NCI-H2081 treated with DMSO at 0.1 percent for 48 hours (cell line): ENCODE data around the gene AP1M1.
A peak's percentile ranks its signal among the peaks of the same experiment; 100 is the strongest.

ENCODE experiments used
- DNase-seq: peaks from one replicate; lab custom pipeline; 2025; lab: John Stamatoyannopoulos, UW

AP1M1 gene

GRCh38 chr19:16185123-16185767 is 12.5 kb upstream of the AP1M1 start, which contains the start of gene FAM32A:
TSS of gene FAM32A (plus strand) at chr19:16185410. CDS start at chr19:16185443, 33 bp downstream.
- peak; percentile 97 for DNase-seq

- no peak for DNase-seq
Observed at GRCh38 chr19:16185768-16186123, 12.0 kb upstream of the AP1M1 start.

- no peak for DNase-seq
Observed at GRCh38 chr19:16188521-16188920, 9.2 kb upstream of the AP1M1 start.

- DNase-seq: no peak
Observed at GRCh38 chr19:16190198-16190597, 7.5 kb upstream of the AP1M1 start.

GRCh38 chr19:16190736-16191135 is 7.0 kb upstream of the AP1M1 start:
- DNase-seq: no peak

- no peak for DNase-seq
Observed at GRCh38 chr19:16191216-16191908, 6.3 kb upstream of the AP1M1 start.

GRCh38 chr19:16193466-16193865 is 4.2 kb upstream of the AP1M1 start:
- no peak for DNase-seq

- no peak for DNase-seq
Observed at GRCh38 chr19:16197188-16197621, 506 bp upstream of the AP1M1 start.

GRCh38 chr19:16198370-16198651 is 600 bp downstream of the AP1M1 start:
- DNase-seq: no peak

GRCh38 chr19:16199275-16199932 is 1.7 kb downstream of the AP1M1 start:
- no peak for DNase-seq

- DNase-seq: no peak
Observed at GRCh38 chr19:16200038-16201010, 2.6 kb downstream of the AP1M1 start.

GRCh38 chr19:16201011-16201391 is 3.3 kb downstream of the AP1M1 start:
- DNase-seq: no peak

GRCh38 chr19:16202320-16203255 is 4.9 kb downstream of the AP1M1 start:
- no peak for DNase-seq

- no peak for DNase-seq
Observed at GRCh38 chr19:16203256-16204004, 5.7 kb downstream of the AP1M1 start.

- no peak for DNase-seq
Observed at GRCh38 chr19:16204005-16204294, 6.2 kb downstream of the AP1M1 start.

- no peak for DNase-seq
Observed at GRCh38 chr19:16205205-16206045, 7.7 kb downstream of the AP1M1 start.

- no peak for DNase-seq
Observed at GRCh38 chr19:16206046-16206605, 8.4 kb downstream of the AP1M1 start.

GRCh38 chr19:16206637-16207036 is 8.9 kb downstream of the AP1M1 start:
- DNase-seq: no peak

GRCh38 chr19:16207063-16207462 is 9.4 kb downstream of the AP1M1 start:
- DNase-seq: no peak
